K562 (cell line): Measurements from ENCODE around the gene NDUFA13.

ENCODE experiments used
- CTCF ChIP-seq, 3 experiments: IDR thresholded peaks in 2 of 3; conservative IDR thresholded peaks in 1 of 3; 2 replicates each; pipeline ENCODE4 v1.5.1; 2011 to 2012; ENCODE audit warnings: low read length in 3 of 3, mild to moderate bottlenecking in 3 of 3, control low read depth in 2 of 3, improper control_type of control experiment in 1 of 3, inconsistent platforms in 1 of 3, low read depth in 1 of 3, mixed read lengths in 1 of 3, moderate library complexity in 1 of 3; ENCODE audit not compliant: insufficient read depth in 2 of 3
- EP300 ChIP-seq: IDR thresholded peaks from 2 replicates; pipeline ENCODE4 v1.6.1; 2012; ENCODE audit warnings: low read length, improper control_type of control experiment
- POLR2AphosphoS5 ChIP-seq: IDR thresholded peaks from 2 replicates; pipeline ENCODE4 v1.6.1; 2011; ENCODE audit warnings: mild to moderate bottlenecking, low read depth, low read length, moderate library complexity; ENCODE audit not compliant: control insufficient read depth, insufficient read depth

- TF ChIP-seq EP300 (no peak), CTCF (IDR thresholded peaks at IDR 0.05 in 2 of 3, conservative IDR thresholded peaks at IDR 0.05 in 1 of 3; ENCODE audit: insufficient read depth in 2 of 3, low read depth in 1 of 3, low read length in 3 of 3) (no peak), POLR2AphosphoS5 (no peak)
Measured at GRCh38 chr19:19517235-19517619, 1.2 kb downstream of the NDUFA13 start.
